ENCODE data around the gene UIMC1.

The UIMC1 gene

GRCh38 chr5:176901260-176902101 is 105.1 kb downstream of the UIMC1 start:
- DNase-seq = no peak

- DNase-seq = no peak
Measured at GRCh38 chr5:176900780-176901204, 105.8 kb downstream of the UIMC1 start.

GRCh38 chr5:176899946-176900779 is 106.4 kb downstream of the UIMC1 start:
- no peak for DNase-seq

- DNase-seq = no peak
Measured at GRCh38 chr5:176899296-176899891, 107.2 kb downstream of the UIMC1 start, which contains the start of gene HK3. HK3 (minus strand) TSS chr5:176899346; CDS start chr5:176896159, 3,187 bp downstream.

- DNase-seq = no peak
Measured at GRCh38 chr5:176897263-176897662, 109.3 kb downstream of the UIMC1 start.

- DNase-seq = no peak
Measured at GRCh38 chr5:176895831-176896230, 110.7 kb downstream of the UIMC1 start.

- no peak for DNase-seq
Measured at GRCh38 chr5:176894298-176894697, 112.3 kb downstream of the UIMC1 start.

GRCh38 chr5:176892663-176893062 is 113.9 kb downstream of the UIMC1 start:
- DNase-seq = no peak

GRCh38 chr5:176891331-176891958 is 115.1 kb downstream of the UIMC1 start:
- no peak for DNase-seq

GRCh38 chr5:176890455-176891330 is 115.9 kb downstream of the UIMC1 start:
- DNase-seq = no peak

- no peak for DNase-seq
Measured at GRCh38 chr5:176889321-176890280, 117.0 kb downstream of the UIMC1 start.

GRCh38 chr5:176888865-176889165 is 117.8 kb downstream of the UIMC1 start:
- DNase-seq = no peak

GRCh38 chr5:176888016-176888864 is 118.3 kb downstream of the UIMC1 start:
- DNase-seq = no peak

- no peak for DNase-seq
Measured at GRCh38 chr5:176887252-176887849, 119.2 kb downstream of the UIMC1 start.

- no peak for DNase-seq
Measured at GRCh38 chr5:176886336-176887251, 120.0 kb downstream of the UIMC1 start.

GRCh38 chr5:176884571-176884890 is 122.0 kb downstream of the UIMC1 start:
- DNase-seq = no peak

- no peak for DNase-seq
Measured at GRCh38 chr5:176883700-176884570, 122.6 kb downstream of the UIMC1 start.

- no peak for DNase-seq
Measured at GRCh38 chr5:176882567-176882903, 124.0 kb downstream of the UIMC1 start.
